ENCODE results near the gene EFCAB5. TPM values are rescaled to one million over a fixed set of nuclear protein-coding genes. Genes with fewer than 3 reads are reported as not detected.

EFCAB5 gene
- total and polyA plus RNA-seq, 2 experiments from 2014 or later: 0.68 TPM; not detected in 1

DNA sequence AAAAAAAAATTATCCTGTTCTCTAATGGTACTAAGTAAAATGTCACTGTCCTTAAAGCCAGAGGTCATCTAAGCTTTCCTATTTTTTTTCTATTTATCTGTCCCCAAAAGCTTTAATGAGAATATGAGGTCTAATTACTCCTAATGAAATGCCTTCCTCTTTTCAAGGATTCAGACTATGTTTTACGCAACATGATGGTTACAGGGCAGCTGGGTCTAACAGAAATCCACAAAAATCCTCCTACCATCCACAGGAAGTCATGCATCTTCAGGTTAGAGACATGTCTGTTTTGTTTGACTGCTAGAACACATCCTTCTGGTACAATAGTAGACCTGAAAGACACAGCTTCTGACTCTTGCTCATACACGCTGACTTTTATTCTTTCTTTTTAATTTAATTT, 145.5 kb downstream of the EFCAB5 start:
- no peaks in the 10 kb centered on the region for H3F3A ChIP-seq (replicated peaks; ENCODE audit: low read depth)
- Mint-ChIP-seq H3K27ac (no peak overlapping the region), H3K9me3 (no peaks in the 10 kb centered on the region; the same call in 2 of the 3 replicates), H3K4me3 (no peak overlapping the region), H3K36me3 (ENCODE audit: low read depth) (no peaks in the 10 kb centered on the region), H3K27me3 (ENCODE audit: insufficient read depth, low read depth, poor library complexity) (peaks cover 6% of the 10 kb centered on the region), H3K4me1 (no peaks in the 10 kb centered on the region; the same call in 2 of the 3 replicates)
- H3K27ac ChIP-seq (ENCODE audit: low read depth): no peak overlapping the region
- H3K4me3 ChIP-seq: no peak overlapping the region
- H2AFZ ChIP-seq: no peak overlapping the region
- H3K4me1 ChIP-seq (ENCODE audit: insufficient read depth): no peaks in the 10 kb centered on the region
- DNase-seq (ENCODE audit: low spot score) (no peak), ATAC-seq (no peak)
- no peaks in the 10 kb centered on the region for H3K27me3 ChIP-seq (ENCODE audit: insufficient read depth)
- TF ChIP-seq EZH2 (IDR thresholded peaks at IDR 0.05; ENCODE audit: low read depth, unreplicated experiment): no peak
- no peak for TF ChIP-seq STAT1 (IDR thresholded peaks at IDR 0.05; ENCODE audit: unreplicated experiment)
- no peak for TF ChIP-seq ZNF462 (CRISPR knock-in tag; IDR thresholded peaks at IDR 0.05)
- no peak for TF ChIP-seq NANOG (IDR thresholded peaks at IDR 0.05; ENCODE audit: borderline replicate concordance)
- TF ChIP-seq ZNF114 (CRISPR knock-in tag; IDR thresholded peaks at IDR 0.05): no peak
- TF ChIP-seq, protein P1, sequence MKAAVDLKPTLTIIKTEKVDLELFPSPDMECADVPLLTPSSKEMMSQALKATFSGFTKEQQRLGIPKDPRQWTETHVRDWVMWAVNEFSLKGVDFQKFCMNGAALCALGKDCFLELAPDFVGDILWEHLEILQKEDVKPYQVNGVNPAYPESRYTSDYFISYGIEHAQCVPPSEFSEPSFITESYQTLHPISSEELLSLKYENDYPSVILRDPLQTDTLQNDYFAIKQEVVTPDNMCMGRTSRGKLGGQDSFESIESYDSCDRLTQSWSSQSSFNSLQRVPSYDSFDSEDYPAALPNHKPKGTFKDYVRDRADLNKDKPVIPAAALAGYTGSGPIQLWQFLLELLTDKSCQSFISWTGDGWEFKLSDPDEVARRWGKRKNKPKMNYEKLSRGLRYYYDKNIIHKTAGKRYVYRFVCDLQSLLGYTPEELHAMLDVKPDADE (IDR thresholded peaks at IDR 0.05): no peak
- TF ChIP-seq CTCF (conservative IDR thresholded peaks at IDR 0.05; ENCODE audit: low read depth in 2 of 2): no peak
- TF ChIP-seq EZH2phosphoT487 (IDR thresholded peaks at IDR 0.05; ENCODE audit: unreplicated experiment): no peak
- no peak for TF ChIP-seq ZNF331 (CRISPR knock-in tag; IDR thresholded peaks at IDR 0.05; ENCODE audit: low read depth)
- TF ChIP-seq POLR2AphosphoS5 (IDR thresholded peaks at IDR 0.05; ENCODE audit: low read depth): no peak
- TF ChIP-seq CREB1 (CRISPR knock-in tag; IDR thresholded peaks at IDR 0.05; ENCODE audit: low read depth): no peak
- TF ChIP-seq, protein P2, sequence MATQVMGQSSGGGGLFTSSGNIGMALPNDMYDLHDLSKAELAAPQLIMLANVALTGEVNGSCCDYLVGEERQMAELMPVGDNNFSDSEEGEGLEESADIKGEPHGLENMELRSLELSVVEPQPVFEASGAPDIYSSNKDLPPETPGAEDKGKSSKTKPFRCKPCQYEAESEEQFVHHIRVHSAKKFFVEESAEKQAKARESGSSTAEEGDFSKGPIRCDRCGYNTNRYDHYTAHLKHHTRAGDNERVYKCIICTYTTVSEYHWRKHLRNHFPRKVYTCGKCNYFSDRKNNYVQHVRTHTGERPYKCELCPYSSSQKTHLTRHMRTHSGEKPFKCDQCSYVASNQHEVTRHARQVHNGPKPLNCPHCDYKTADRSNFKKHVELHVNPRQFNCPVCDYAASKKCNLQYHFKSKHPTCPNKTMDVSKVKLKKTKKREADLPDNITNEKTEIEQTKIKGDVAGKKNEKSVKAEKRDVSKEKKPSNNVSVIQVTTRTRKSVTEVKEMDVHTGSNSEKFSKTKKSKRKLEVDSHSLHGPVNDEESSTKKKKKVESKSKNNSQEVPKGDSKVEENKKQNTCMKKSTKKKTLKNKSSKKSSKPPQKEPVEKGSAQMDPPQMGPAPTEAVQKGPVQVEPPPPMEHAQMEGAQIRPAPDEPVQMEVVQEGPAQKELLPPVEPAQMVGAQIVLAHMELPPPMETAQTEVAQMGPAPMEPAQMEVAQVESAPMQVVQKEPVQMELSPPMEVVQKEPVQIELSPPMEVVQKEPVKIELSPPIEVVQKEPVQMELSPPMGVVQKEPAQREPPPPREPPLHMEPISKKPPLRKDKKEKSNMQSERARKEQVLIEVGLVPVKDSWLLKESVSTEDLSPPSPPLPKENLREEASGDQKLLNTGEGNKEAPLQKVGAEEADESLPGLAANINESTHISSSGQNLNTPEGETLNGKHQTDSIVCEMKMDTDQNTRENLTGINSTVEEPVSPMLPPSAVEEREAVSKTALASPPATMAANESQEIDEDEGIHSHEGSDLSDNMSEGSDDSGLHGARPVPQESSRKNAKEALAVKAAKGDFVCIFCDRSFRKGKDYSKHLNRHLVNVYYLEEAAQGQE (IDR thresholded peaks at IDR 0.05; ENCODE audit: unreplicated experiment): no peak
- TF ChIP-seq JUNB (IDR thresholded peaks at IDR 0.05; ENCODE audit: unreplicated experiment): no peak
- H3K36me3 ChIP-seq (ENCODE audit: insufficient read depth): no peaks in the 10 kb centered on the region
- no peaks in the 10 kb centered on the region for H3K79me2 ChIP-seq (replicated peaks; ENCODE audit: insufficient read depth)
- no peak overlapping the region for H3K4me2 ChIP-seq
- no peaks in the 10 kb centered on the region for H3K9me2 ChIP-seq (ENCODE audit: insufficient read depth)
- no peaks in the 10 kb centered on the region for H4K20me1 ChIP-seq (replicated peaks; ENCODE audit: insufficient read depth)

All from GM23338 (cell line).